ENCODE measurements around the gene MYO1D. TPM values are rescaled to one million over a fixed set of nuclear protein-coding genes. Genes with fewer than 3 reads are reported as not detected.

Gene MYO1D
- total RNA-seq, 1 experiment from 2014 or later, result 40.8 TPM

- H3F3A ChIP-seq (ENCODE audit: insufficient read depth, low read depth), result peaks cover 30% of the 10 kb centered on the region; the same call in 1 of the 2 replicates
- peaks cover 48% of the 10 kb centered on the region for H3K36me3 ChIP-seq (ENCODE audit: low read depth)
- no peak overlapping the region for H3K4me3 ChIP-seq
- peak in 1 of 2 experiments; percentile 41 for DNase-seq
- no peak overlapping the region for H3K27ac ChIP-seq
- peaks cover 46% of the 10 kb centered on the region for H3K79me2 ChIP-seq (ENCODE audit: low read depth)
- no peaks in the 10 kb centered on the region for H3K4me1 ChIP-seq (replicated peaks; ENCODE audit: insufficient read depth)
- no peaks in the 10 kb centered on the region for H3K9me2 ChIP-seq (ENCODE audit: insufficient read depth)
- no TSS peak for BruUV-seq (replicated peaks)
- no peak overlapping the region for H2AFZ ChIP-seq
- CTCF ChIA-PET, result interaction anchor here (0.7 to 1.3 kb wide), 5 partner anchors 10 to 293 kb away, joined by 3 to 6 read pairs (median 3); partner anchors contain the start of gene PSMD11
- H3K4me2 ChIP-seq, result no peak overlapping the region
- H4K20me1 ChIP-seq (ENCODE audit: insufficient read depth), result peaks cover 52% of the 10 kb centered on the region
- POLR2A ChIA-PET (ENCODE audit: unreplicated experiment), result no interaction called here
- TF ChIP-seq EZH2 (IDR thresholded peaks at IDR 0.05; ENCODE audit: low read depth) (no peak), CTCF (conservative IDR thresholded peaks at IDR 0.05) (peak; percentile 65)
- intact Hi-C loops (cut with micrococcal nuclease; ENCODE audit: unreplicated experiment), result loop anchor here (1.0 to 5.0 kb wide), 3 partner anchors 147 to 1290 kb away; no protein-coding TSS in a partner anchor
- no peaks in the 10 kb centered on the region for H3K9me3 ChIP-seq (ENCODE audit: insufficient read depth, low read depth)
- no peaks in the 10 kb centered on the region for H3K27me3 ChIP-seq (ENCODE audit: insufficient read depth, low read depth)
Measured at GRCh38 chr17:32461853-32462617, 414.9 kb downstream of the MYO1D start.

GRCh38 chr17:32461498-32461852, 415.4 kb downstream of the MYO1D start:
- Histone ChIP-seq H3K79me2 (ENCODE audit: low read depth) (peaks cover 52% of the 10 kb centered on the region), H3K4me3 (no peak overlapping the region), H3K9me3 (ENCODE audit: insufficient read depth, low read depth) (no peaks in the 10 kb centered on the region), H3K36me3 (ENCODE audit: low read depth) (peaks cover 43% of the 10 kb centered on the region), H3K27ac (no peak overlapping the region), H3K9me2 (ENCODE audit: insufficient read depth) (no peaks in the 10 kb centered on the region), H3F3A (ENCODE audit: insufficient read depth, low read depth) (peaks cover 30% of the 10 kb centered on the region; the same call in 1 of the 2 replicates), H4K20me1 (ENCODE audit: insufficient read depth) (peaks cover 57% of the 10 kb centered on the region), H3K27me3 (ENCODE audit: insufficient read depth, low read depth) (no peaks in the 10 kb centered on the region), H2AFZ (no peak overlapping the region), H3K4me2 (no peak overlapping the region), H3K4me1 (replicated peaks; ENCODE audit: insufficient read depth) (no peaks in the 10 kb centered on the region)
- POLR2A ChIA-PET (ENCODE audit: unreplicated experiment), result no interaction called here
- CTCF ChIA-PET, result interaction anchor here (0.7 to 1.3 kb wide), 5 partner anchors 10 to 294 kb away, joined by 3 to 6 read pairs (median 3); partner anchors contain the start of gene PSMD11
- no peak for DNase-seq
- TF ChIP-seq EZH2 (IDR thresholded peaks at IDR 0.05; ENCODE audit: low read depth) (no peak), CTCF (conservative IDR thresholded peaks at IDR 0.05) (no peak)
- BruUV-seq (replicated peaks), result no TSS peak
- intact Hi-C loops (cut with micrococcal nuclease; ENCODE audit: unreplicated experiment), result loop anchor here (1.0 to 5.0 kb wide), 3 partner anchors 148 to 1291 kb away; no protein-coding TSS in a partner anchor

- Histone ChIP-seq H4K20me1 (ENCODE audit: insufficient read depth) (peaks cover 59% of the 10 kb centered on the region), H3K79me2 (ENCODE audit: low read depth) (peaks cover 58% of the 10 kb centered on the region)
- CTCF ChIA-PET, result no interaction called here
Measured at GRCh38 chr17:32460054-32460453, 416.9 kb downstream of the MYO1D start.

More at GRCh38 chr17:32460054-32460453, 416.9 kb downstream of the MYO1D start:
- Histone ChIP-seq H3K9me2 (ENCODE audit: insufficient read depth) (no peaks in the 10 kb centered on the region), H3K27ac (no peak overlapping the region), H3K4me2 (no peak overlapping the region), H3K36me3 (ENCODE audit: low read depth) (peaks cover 43% of the 10 kb centered on the region), H3K4me1 (replicated peaks; ENCODE audit: insufficient read depth) (no peaks in the 10 kb centered on the region), H3K4me3 (no peak overlapping the region), H3K27me3 (ENCODE audit: insufficient read depth, low read depth) (no peaks in the 10 kb centered on the region), H2AFZ (no peak overlapping the region), H3K9me3 (ENCODE audit: insufficient read depth, low read depth) (no peaks in the 10 kb centered on the region), H3F3A (ENCODE audit: insufficient read depth, low read depth) (peaks cover 30% of the 10 kb centered on the region; the same call in 1 of the 2 replicates)
- TF ChIP-seq EZH2 (IDR thresholded peaks at IDR 0.05; ENCODE audit: low read depth) (no peak), CTCF (conservative IDR thresholded peaks at IDR 0.05) (no peak)
- BruUV-seq (replicated peaks), result no TSS peak
- POLR2A ChIA-PET (ENCODE audit: unreplicated experiment), result no interaction called here
- no peak for DNase-seq
- intact Hi-C loops (cut with micrococcal nuclease; ENCODE audit: unreplicated experiment), result loop anchor here (5.0 kb wide), 1 partner anchor 1292 kb away; no protein-coding TSS in a partner anchor
